ENCODE results near the gene DSP. TPM values are rescaled to one million over a fixed set of nuclear protein-coding genes. Genes with fewer than 3 reads are reported as not detected.

The DSP gene
- polyA plus RNA-seq, 3 donors from 2014 or later: not detected

- no peak overlapping the region for H3K4me3 Mint-ChIP-seq
- H3K27ac Mint-ChIP-seq: no peak overlapping the region
- no peaks in the 10 kb centered on the region for H3K9me3 Mint-ChIP-seq
- no peak for DNase-seq
- peaks cover 6 to 13% (median 8%) of the 10 kb centered on the region in 3 donors for H3K27me3 Mint-ChIP-seq (ENCODE audit: low read depth in 3 of 3)
- H3K4me1 Mint-ChIP-seq: no peaks in the 10 kb centered on the region
- no peaks in the 10 kb centered on the region for H3K36me3 Mint-ChIP-seq
These were observed 22.6 kb upstream of the DSP start for GRCh38 chr6:7518877-7519276.

- no peaks in the 10 kb centered on the region for H3K4me1 Mint-ChIP-seq
- peaks cover 11 to 21% (median 13%) of the 10 kb centered on the region in 3 donors for H3K27me3 Mint-ChIP-seq (ENCODE audit: low read depth in 3 of 3)
- DNase-seq: no peak
- H3K27ac Mint-ChIP-seq: no peak overlapping the region
- no peaks in the 10 kb centered on the region for H3K9me3 Mint-ChIP-seq
- H3K4me3 Mint-ChIP-seq: no peak overlapping the region
- H3K36me3 Mint-ChIP-seq: no peaks in the 10 kb centered on the region
These were observed 18.6 kb upstream of the DSP start for GRCh38 chr6:7522873-7523272.

- peaks cover 12 to 23% (median 13%) of the 10 kb centered on the region in 3 donors for H3K27me3 Mint-ChIP-seq (ENCODE audit: low read depth in 3 of 3)
- no peaks in the 10 kb centered on the region for H3K36me3 Mint-ChIP-seq
- no peaks in the 10 kb centered on the region for H3K4me1 Mint-ChIP-seq
- DNase-seq: no peak
- no peak overlapping the region for H3K4me3 Mint-ChIP-seq
- no peaks in the 10 kb centered on the region for H3K9me3 Mint-ChIP-seq
- no peak overlapping the region for H3K27ac Mint-ChIP-seq
These were observed 17.5 kb upstream of the DSP start for GRCh38 chr6:7523922-7524321.

- H3K27me3 Mint-ChIP-seq (ENCODE audit: low read depth in 3 of 3): peaks cover 12 to 20% (median 13%) of the 10 kb centered on the region in 3 donors
- H3K27ac Mint-ChIP-seq: no peak overlapping the region
- no peak overlapping the region for H3K4me3 Mint-ChIP-seq
- DNase-seq: no peak
- H3K4me1 Mint-ChIP-seq: no peaks in the 10 kb centered on the region
- no peaks in the 10 kb centered on the region for H3K36me3 Mint-ChIP-seq
- H3K9me3 Mint-ChIP-seq: no peaks in the 10 kb centered on the region
These were observed 14.7 kb upstream of the DSP start for GRCh38 chr6:7526755-7527154.

GRCh38 chr6:7528565-7528964, 12.9 kb upstream of the DSP start:
- peaks cover 6 to 20% (median 12%) of the 10 kb centered on the region in 3 donors for H3K27me3 Mint-ChIP-seq (ENCODE audit: low read depth in 3 of 3)
- no peaks in the 10 kb centered on the region for H3K36me3 Mint-ChIP-seq
- no peak overlapping the region for H3K27ac Mint-ChIP-seq

GRCh38 chr6:7529141-7529540, 12.3 kb upstream of the DSP start:
- Mint-ChIP-seq H3K36me3 (no peaks in the 10 kb centered on the region), H3K4me3 (no peak overlapping the region), H3K4me1 (no peaks in the 10 kb centered on the region), H3K27ac (no peak overlapping the region), H3K27me3 (ENCODE audit: low read depth in 3 of 3) (peaks cover 11 to 20% (median 12%) of the 10 kb centered on the region in 3 donors), H3K9me3 (no peaks in the 10 kb centered on the region)
- no peak for DNase-seq

More at GRCh38 chr6:7528565-7528964, 12.9 kb upstream of the DSP start:
- no peaks in the 10 kb centered on the region for H3K4me1 Mint-ChIP-seq
- H3K9me3 Mint-ChIP-seq: no peaks in the 10 kb centered on the region
- no peak for DNase-seq
- H3K4me3 Mint-ChIP-seq: no peak overlapping the region

GRCh38 chr6:7532232-7532631, 9.2 kb upstream of the DSP start:
- H3K36me3 Mint-ChIP-seq: no peaks in the 10 kb centered on the region
- H3K27me3 Mint-ChIP-seq (ENCODE audit: low read depth in 3 of 3): peaks cover 4 to 18% (median 10%) of the 10 kb centered on the region in 3 donors
- no peak for DNase-seq
- H3K9me3 Mint-ChIP-seq: peaks cover 0 to 2% (median 0%) of the 10 kb centered on the region in 6 donors
- no peak overlapping the region for H3K4me3 Mint-ChIP-seq
- no peak overlapping the region for H3K27ac Mint-ChIP-seq
- no peaks in the 10 kb centered on the region for H3K4me1 Mint-ChIP-seq

- Mint-ChIP-seq H3K4me1 (no peaks in the 10 kb centered on the region), H3K9me3 (peaks cover 0 to 2% (median 0%) of the 10 kb centered on the region in 6 donors), H3K27ac (no peak overlapping the region), H3K27me3 (ENCODE audit: low read depth in 3 of 3) (peaks cover 3 to 22% (median 10%) of the 10 kb centered on the region in 3 donors), H3K36me3 (no peaks in the 10 kb centered on the region), H3K4me3 (no peak overlapping the region)
- DNase-seq: no peak
These were observed 8.7 kb upstream of the DSP start for GRCh38 chr6:7532821-7533220.

- no peak overlapping the region for H3K4me3 Mint-ChIP-seq
- no peak for DNase-seq
- H3K4me1 Mint-ChIP-seq: no peaks in the 10 kb centered on the region
- H3K27me3 Mint-ChIP-seq (ENCODE audit: low read depth in 3 of 3): peaks cover 3 to 21% (median 10%) of the 10 kb centered on the region in 3 donors
- no peak overlapping the region for H3K27ac Mint-ChIP-seq
- H3K9me3 Mint-ChIP-seq: peaks cover 0 to 2% (median 0%) of the 10 kb centered on the region in 6 donors
- H3K36me3 Mint-ChIP-seq: no peaks in the 10 kb centered on the region
These were observed 7.3 kb upstream of the DSP start for GRCh38 chr6:7534192-7534591.

- H3K27ac Mint-ChIP-seq: no peak overlapping the region
- no peak for DNase-seq
- peaks cover 0 to 6% of the 10 kb centered on the region in 2 donors for H3K4me1 Mint-ChIP-seq
- peaks cover 0 to 2% (median 0%) of the 10 kb centered on the region in 6 donors for H3K9me3 Mint-ChIP-seq
- peaks cover 9 to 23% (median 12%) of the 10 kb centered on the region in 3 donors for H3K27me3 Mint-ChIP-seq (ENCODE audit: low read depth in 3 of 3)
- no peaks in the 10 kb centered on the region for H3K36me3 Mint-ChIP-seq
- H3K4me3 Mint-ChIP-seq: no peak overlapping the region
These were observed 6.0 kb upstream of the DSP start for GRCh38 chr6:7535498-7535897.

GRCh38 chr6:7537565-7538174, 3.8 kb upstream of the DSP start:
- Mint-ChIP-seq H3K27ac (no peak overlapping the region), H3K27me3 (ENCODE audit: low read depth in 3 of 3) (peaks cover 13 to 29% (median 14%) of the 10 kb centered on the region in 3 donors), H3K9me3 (peaks cover 0 to 2% (median 0%) of the 10 kb centered on the region in 6 donors), H3K36me3 (no peaks in the 10 kb centered on the region), H3K4me3 (no peak overlapping the region), H3K4me1 (peaks cover 10 to 12% of the 10 kb centered on the region in 2 donors)
- no peak for DNase-seq

GRCh38 chr6:7538484-7538883, 3.0 kb upstream of the DSP start:
- Mint-ChIP-seq H3K27ac (no peak overlapping the region), H3K4me1 (peaks cover 10 to 12% of the 10 kb centered on the region in 2 donors), H3K36me3 (no peaks in the 10 kb centered on the region), H3K4me3 (no peak overlapping the region), H3K27me3 (ENCODE audit: low read depth in 3 of 3) (peaks cover 13 to 32% (median 14%) of the 10 kb centered on the region in 3 donors), H3K9me3 (peaks cover 0 to 2% (median 0%) of the 10 kb centered on the region in 6 donors)
- no peak for DNase-seq

GRCh38 chr6:7540595-7540994, 876 bp upstream of the DSP start:
- no peak overlapping the region for H3K27ac Mint-ChIP-seq
- no peak for DNase-seq
- peaks cover 13 to 40% (median 14%) of the 10 kb centered on the region in 3 donors for H3K27me3 Mint-ChIP-seq (ENCODE audit: low read depth in 3 of 3)

GRCh38 chr6:7542065-7542873, 798 bp downstream of the DSP start:
- H3K9me3 Mint-ChIP-seq: no peaks in the 10 kb centered on the region
- H3K4me3 Mint-ChIP-seq: peak overlapping the region; percentile 25 to 74 (median 48)
- no peak overlapping the region for H3K27ac Mint-ChIP-seq
- peaks cover 13 to 33% (median 14%) of the 10 kb centered on the region in 3 donors for H3K27me3 Mint-ChIP-seq (ENCODE audit: low read depth in 3 of 3)
- DNase-seq: no peak
- H3K36me3 Mint-ChIP-seq: no peaks in the 10 kb centered on the region
- H3K4me1 Mint-ChIP-seq: peaks cover 10 to 12% of the 10 kb centered on the region in 2 donors

More at GRCh38 chr6:7540595-7540994, 876 bp upstream of the DSP start:
- Mint-ChIP-seq H3K9me3 (no peaks in the 10 kb centered on the region), H3K4me3 (peak overlapping the region; percentile 46 to 69 (median 58)), H3K36me3 (no peaks in the 10 kb centered on the region), H3K4me1 (peaks cover 10 to 12% of the 10 kb centered on the region in 2 donors)
